Measurements from ENCODE around the gene MAFG.

DNA sequence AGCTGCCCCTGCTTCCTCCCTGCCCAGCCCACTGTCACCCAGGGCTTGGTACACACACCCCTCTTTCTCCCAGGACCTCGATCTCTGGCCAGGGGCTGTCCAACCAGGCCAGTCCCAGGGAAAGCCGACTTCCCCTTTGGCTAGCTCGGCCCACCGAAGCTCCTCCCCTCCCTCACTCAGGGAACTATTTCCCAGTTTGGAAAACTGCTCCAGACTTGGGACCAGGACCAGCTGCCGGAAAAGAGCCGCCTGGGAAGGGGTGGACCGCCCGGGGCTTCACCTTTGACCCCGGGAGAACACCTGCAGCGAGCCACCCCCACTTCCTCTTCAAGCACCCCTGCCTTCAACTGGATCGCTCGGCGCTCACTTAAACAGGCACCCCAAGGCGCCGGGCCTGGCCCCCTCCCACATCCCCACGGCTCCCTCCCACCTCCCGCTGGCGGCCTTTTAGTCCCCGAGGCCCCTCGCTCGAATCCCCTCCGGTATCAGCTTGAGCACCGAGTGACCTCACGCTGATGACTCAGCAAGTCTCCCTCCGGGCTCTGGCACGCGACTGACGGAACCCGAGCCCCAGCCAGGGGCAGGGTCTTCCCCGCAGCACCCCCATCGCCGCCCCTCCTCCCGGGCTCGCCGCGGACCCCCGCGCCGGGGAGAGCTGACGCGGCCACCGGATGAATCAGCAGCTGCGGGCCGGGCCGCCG, 934 bp downstream of the MAFG start:
- TF ChIP-seq SUZ12 (IDR thresholded peaks at IDR 0.05; ENCODE audit: extremely low read depth, insufficient read depth, insufficient read length) (no peak), ZNF274 (IDR thresholded peaks at IDR 0.05; ENCODE audit: low read depth, low read length) (no peak), YY1 (IDR thresholded peaks at IDR 0.05; ENCODE audit: insufficient read depth, insufficient read length) (no peak)

Measured in NT2/D1 (cell line).